Astrocyte (in vitro differentiated cells and primary cell): ENCODE data around the gene LRSAM1.

ENCODE experiments used
- CTCF ChIP-seq: IDR thresholded peaks from 2 replicates; pipeline ENCODE4 v1.5.1; 2011; ENCODE audit warnings: low read depth, mild to moderate bottlenecking, inconsistent platforms, low read length, moderate library complexity; ENCODE audit not compliant: insufficient read depth
- EZH2 ChIP-seq: IDR thresholded peaks from 2 replicates; pipeline ENCODE4 v1.6.1; 2012; ENCODE audit warnings: mild to moderate bottlenecking, low read length, inconsistent platforms; ENCODE audit not compliant: insufficient read depth

DNA sequence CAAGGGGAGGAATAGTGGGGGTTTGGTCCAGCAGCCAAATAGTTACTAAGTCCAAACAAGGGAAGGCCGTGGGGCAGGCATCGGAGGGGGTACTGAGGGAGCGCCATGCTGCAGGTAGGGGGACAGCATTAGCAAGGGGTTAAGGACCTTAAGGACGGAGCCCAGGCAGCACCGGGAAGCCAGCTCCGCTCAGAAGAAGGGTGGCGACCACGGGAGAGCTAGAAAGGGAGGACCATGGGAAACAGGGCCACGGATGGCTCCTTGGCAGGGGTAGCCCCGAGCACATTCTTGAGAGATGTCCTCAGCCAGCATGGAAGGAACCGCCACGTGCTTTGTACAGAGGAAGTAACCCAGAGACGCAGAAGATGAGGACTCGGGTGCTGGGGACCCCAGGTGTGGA is 84.5 kb downstream of the LRSAM1 start:
- TF ChIP-seq CTCF, result no peak
- no peak for TF ChIP-seq EZH2
